Aorta (tissue), 4 donors: Measurements from ENCODE around the gene TRMT1. TPM values are rescaled to one million over a fixed set of nuclear protein-coding genes. Genes with fewer than 3 reads are reported as not detected.

Experiments
- polyA plus RNA-seq, 2 donors: library from polyadenylated mRNA; stranded (reverse); fragments of 200-250 nt; gene quantifications; one replicate each; pipeline ENCODE4 v1.2.3, GENCODE V29; 2013
- total RNA-seq, 2 donors: library from RNA; stranded (reverse); fragmentation: NEBNext Ultra II Directional; extraction: Animal tissue kit (Norgen Biotek cat#: 25700); gene quantifications; one replicate each; pipeline ENCODE4 v1.2.1, GENCODE V29; 2021
- donor health status: healthy with polysubstance abuse.
- donor health status: Bipolar disorder and iron deficiency.
- donor health status: DM: no; HTN: no; CAD: no.
- donor health status: DM: yes; HTN: yes; CAD: no.

TRMT1 gene
- total and polyA plus RNA-seq, 4 donors: 17.9 to 62.2 (median 25.2) TPM

Other genes with a start within 250 kb of the TRMT1 start
- 10 to 100 TPM; 26.8 to 39.5 TPM for gene DNASE2, start 235.3 kb downstream of the TRMT1 start, total RNA-seq
- 10 to 100 TPM; 27.4 to 49.9 TPM for gene DNASE2, start 235.3 kb downstream of the TRMT1 start, polyA plus RNA-seq
- under 1 TPM in 1 of 2 donors, not detected in 1; 0.39 TPM for gene KLF1, start 229.5 kb downstream of the TRMT1 start, total RNA-seq
- not detected for gene KLF1, start 229.5 kb downstream of the TRMT1 start, polyA plus RNA-seq
- 10 to 100 TPM; 15.1 to 16.4 TPM for gene GCDH, start 225.6 kb downstream of the TRMT1 start, total RNA-seq
- gene GCDH, start 225.6 kb downstream of the TRMT1 start, polyA plus RNA-seq: 10 to 100 TPM; 21.9 to 29.1 TPM
- under 1 TPM; 0.42 to 0.51 TPM for gene SYCE2, start 197.4 kb downstream of the TRMT1 start, total RNA-seq
- under 1 TPM in 1 of 2 donors, not detected in 1; 0.15 TPM for gene SYCE2, start 197.4 kb downstream of the TRMT1 start, polyA plus RNA-seq
- 10 to 100 TPM; 27.2 to 31.4 TPM for gene FARSA, start 183.0 kb downstream of the TRMT1 start, total RNA-seq
- 10 to 100 TPM; 19.7 to 23.2 TPM for gene FARSA, start 183.0 kb downstream of the TRMT1 start, polyA plus RNA-seq
- 100 to 1,000 TPM; 649 to 778 TPM for gene CALR, start 178.1 kb downstream of the TRMT1 start, total RNA-seq
- 100 to 1,000 TPM; 232 to 296 TPM for gene CALR, start 178.1 kb downstream of the TRMT1 start, polyA plus RNA-seq
- 100 to 1,000 TPM in 1 of 2 donors, 10 to 100 TPM in 1; 80.7 to 106 TPM for gene RAD23A, start 170.9 kb downstream of the TRMT1 start, total RNA-seq
- 100 to 1,000 TPM in 1 of 2 donors, 10 to 100 TPM in 1; 72.4 to 154 TPM for gene RAD23A, start 170.9 kb downstream of the TRMT1 start, polyA plus RNA-seq
- gene GADD45GIP1, start 159.5 kb downstream of the TRMT1 start, total RNA-seq: 10 to 100 TPM; 15.3 to 15.7 TPM
- gene GADD45GIP1, start 159.5 kb downstream of the TRMT1 start, polyA plus RNA-seq: 10 to 100 TPM; 30.9 to 40.6 TPM
- gene DAND5, start 147.2 kb downstream of the TRMT1 start, total RNA-seq: not detected
- gene DAND5, start 147.2 kb downstream of the TRMT1 start, polyA plus RNA-seq: under 1 TPM in 1 of 2 donors, not detected in 1; 0.13 TPM
- gene NFIX, start 121.3 kb downstream of the TRMT1 start, total RNA-seq: 100 to 1,000 TPM; 184 to 327 TPM
- gene NFIX, start 121.3 kb downstream of the TRMT1 start, polyA plus RNA-seq: 10 to 100 TPM; 45.5 to 49.8 TPM
- 10 to 100 TPM in 1 of 2 donors, 1 to 10 TPM in 1; 8.7 to 28.6 TPM for gene LYL1, start 13.9 kb downstream of the TRMT1 start, total RNA-seq
- 1 to 10 TPM; 7.3 to 9.3 TPM for gene LYL1, start 13.9 kb downstream of the TRMT1 start, polyA plus RNA-seq
- 10 to 100 TPM; 26.0 to 37.4 TPM for gene NACC1, start 1.5 kb upstream of the TRMT1 start, total RNA-seq
- 1 to 10 TPM; 5.0 to 7.8 TPM for gene NACC1, start 1.5 kb upstream of the TRMT1 start, polyA plus RNA-seq
- gene STX10, start 33.6 kb upstream of the TRMT1 start, total RNA-seq: 10 to 100 TPM; 33.0 to 47.4 TPM
- 100 to 1,000 TPM in 1 of 2 donors, 10 to 100 TPM in 1; 70.5 to 105 TPM for gene STX10, start 33.6 kb upstream of the TRMT1 start, polyA plus RNA-seq
- 100 to 1,000 TPM; 143 to 239 TPM for gene IER2, start 33.7 kb upstream of the TRMT1 start, total RNA-seq
- 100 to 1,000 TPM in 1 of 2 donors, 10 to 100 TPM in 1; 39.7 to 269 TPM for gene IER2, start 33.7 kb upstream of the TRMT1 start, polyA plus RNA-seq